Thoracic aorta (tissue), 2 donors: ENCODE results near the gene EMC9. TPM values are rescaled to one million over a fixed set of nuclear protein-coding genes. Genes with fewer than 3 reads are reported as not detected.

Experiments used
- ATAC-seq: fragments of 150-250 bp; one replicate; pipeline ENCODE4 v1.8.0; 2017; ENCODE audit warnings: low read depth; ENCODE audit not compliant: insufficient number of reproducible peaks, low FRiP score
- DNase-seq: peaks from one replicate; pipeline ENCODE4 v3.0.0-alpha.2; 2020; ENCODE audit warnings: low spot score
- H3K27ac ChIP-seq, 2 donors: fragments of 200-600 bp; sonication (generic); 1 replicate in 1 of 2; 2 replicates in 1 of 2; pipeline ENCODE4 v1.5.1; 2016; ENCODE audit warnings: mild to moderate bottlenecking in 2 of 2, moderate library complexity in 2 of 2
- H3K27me3 ChIP-seq: fragments of 200-600 bp; sonication (generic); replicated peaks from 2 replicates; pipeline ENCODE4 v1.6.0; 2016; ENCODE audit warnings: mild to moderate bottlenecking; ENCODE audit not compliant: insufficient read depth
- H3K36me3 ChIP-seq: fragments of 200-600 bp; sonication (generic); one replicate; pipeline ENCODE4 v1.5.1; 2016
- H3K4me1 ChIP-seq, 2 donors: fragments of 200-600 bp; sonication (generic); 1 replicate in 1 of 2; 2 replicates in 1 of 2; pipeline versions ENCODE4 v1.5.1 to v1.6.0; 2016; ENCODE audit warnings: low read depth in 2 of 2, mild to moderate bottlenecking in 1 of 2; ENCODE audit not compliant: control insufficient read depth in 1 of 2
- H3K4me3 ChIP-seq: fragments of 200-600 bp; sonication (generic); 2 replicates; pipeline ENCODE4 v1.5.1; 2016; ENCODE audit warnings: mild to moderate bottlenecking
- H3K9me3 ChIP-seq: fragments of 200-600 bp; sonication (generic); 2 replicates; pipeline ENCODE4 v1.5.1; 2016
- total RNA-seq, 2 donors: library from RNA; depleted of rRNA; stranded (reverse); fragments of >200 nt; gene quantifications; one replicate each; pipeline versions ENCODE4 v1.1.0 to v1.2.3, GENCODE V29; 2016
- TF ChIP-seq, protein P1 (sequence below): fragments of 200-600 bp; sonication (generic); IDR thresholded peaks from one replicate; pipeline ENCODE4 v1.5.1; 2019; ENCODE audit warnings: antibody characterized with exemption

Gene EMC9
- total RNA-seq, 2 donors from 2014 or later = 4.9 to 18.6 TPM

DNA sequence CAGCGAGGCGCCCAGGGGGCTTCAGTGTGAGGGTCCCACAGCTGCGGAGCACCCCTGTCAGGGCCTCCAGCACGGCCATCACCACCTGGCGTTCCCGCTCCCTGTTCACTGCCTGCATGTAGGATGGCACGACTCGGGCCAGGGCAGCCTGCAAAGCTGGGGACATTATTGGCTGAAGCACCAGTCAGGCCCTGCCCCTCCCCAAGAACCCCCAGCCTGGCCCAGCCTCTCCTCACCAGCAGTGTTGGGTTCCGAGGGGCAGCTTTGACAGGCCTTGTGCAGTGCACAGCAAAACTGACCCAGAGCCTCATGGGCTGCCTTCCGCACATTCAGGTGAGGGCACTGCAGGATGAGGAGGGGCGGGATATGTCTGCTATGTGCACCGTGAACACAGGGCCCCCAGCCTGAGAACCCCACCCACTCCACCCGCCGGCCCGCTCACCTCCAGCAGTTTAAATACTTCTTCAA, 41.7 kb upstream of the EMC9 start:
- TF ChIP-seq, protein P1, sequence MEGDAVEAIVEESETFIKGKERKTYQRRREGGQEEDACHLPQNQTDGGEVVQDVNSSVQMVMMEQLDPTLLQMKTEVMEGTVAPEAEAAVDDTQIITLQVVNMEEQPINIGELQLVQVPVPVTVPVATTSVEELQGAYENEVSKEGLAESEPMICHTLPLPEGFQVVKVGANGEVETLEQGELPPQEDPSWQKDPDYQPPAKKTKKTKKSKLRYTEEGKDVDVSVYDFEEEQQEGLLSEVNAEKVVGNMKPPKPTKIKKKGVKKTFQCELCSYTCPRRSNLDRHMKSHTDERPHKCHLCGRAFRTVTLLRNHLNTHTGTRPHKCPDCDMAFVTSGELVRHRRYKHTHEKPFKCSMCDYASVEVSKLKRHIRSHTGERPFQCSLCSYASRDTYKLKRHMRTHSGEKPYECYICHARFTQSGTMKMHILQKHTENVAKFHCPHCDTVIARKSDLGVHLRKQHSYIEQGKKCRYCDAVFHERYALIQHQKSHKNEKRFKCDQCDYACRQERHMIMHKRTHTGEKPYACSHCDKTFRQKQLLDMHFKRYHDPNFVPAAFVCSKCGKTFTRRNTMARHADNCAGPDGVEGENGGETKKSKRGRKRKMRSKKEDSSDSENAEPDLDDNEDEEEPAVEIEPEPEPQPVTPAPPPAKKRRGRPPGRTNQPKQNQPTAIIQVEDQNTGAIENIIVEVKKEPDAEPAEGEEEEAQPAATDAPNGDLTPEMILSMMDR = no peak

GRCh38 chr14:24182110-24182882, 40.9 kb upstream of the EMC9 start:
- TF ChIP-seq, protein P1 = no peak
- ATAC-seq = no peak
- no peak overlapping the region for H3K4me3 ChIP-seq
- H3K27me3 ChIP-seq = no peaks in the 10 kb centered on the region
- H3K36me3 ChIP-seq = peaks cover 52% of the 10 kb centered on the region
- H3K9me3 ChIP-seq = no peaks in the 10 kb centered on the region
- DNase-seq = no peak
- H3K4me1 ChIP-seq = peaks cover 0 to under 1% of the 10 kb centered on the region in 2 donors
- no peak overlapping the region for H3K27ac ChIP-seq

More for the DNA sequence above, 41.7 kb upstream of the EMC9 start:
- peaks cover 49% of the 10 kb centered on the region for H3K36me3 ChIP-seq
- no peaks in the 10 kb centered on the region for H3K9me3 ChIP-seq
- no peak overlapping the region for H3K4me3 ChIP-seq
- no peak overlapping the region for H3K27ac ChIP-seq
- DNase-seq (no peak), ATAC-seq (no peak)
- H3K27me3 ChIP-seq = no peaks in the 10 kb centered on the region
- peaks cover 3 to 8% of the 10 kb centered on the region in 2 donors for H3K4me1 ChIP-seq

GRCh38 chr14:24181371-24182077, 40.1 kb upstream of the EMC9 start:
- Histone ChIP-seq H3K4me3 (no peak overlapping the region), H3K9me3 (no peaks in the 10 kb centered on the region), H3K4me1 (no peaks in the 10 kb centered on the region), H3K36me3 (peaks cover 52% of the 10 kb centered on the region), H3K27me3 (no peaks in the 10 kb centered on the region), H3K27ac (no peak overlapping the region)
- ATAC-seq = no peak
- DNase-seq = no peak
- TF ChIP-seq, protein P1 = no peak

GRCh38 chr14:24179961-24180796, 38.8 kb upstream of the EMC9 start:
- Histone ChIP-seq H3K36me3 (peaks cover 45% of the 10 kb centered on the region), H3K4me3 (no peak overlapping the region), H3K27ac (peak overlapping the region; percentile 59 to 74), H3K4me1 (no peaks in the 10 kb centered on the region), H3K9me3 (no peaks in the 10 kb centered on the region), H3K27me3 (no peaks in the 10 kb centered on the region)
- TF ChIP-seq, protein P1 = no peak
- no peak for DNase-seq
- no peak for ATAC-seq
